Measurements from ENCODE around the gene KSR1. TPM values are rescaled to one million over a fixed set of nuclear protein-coding genes. Genes with fewer than 3 reads are reported as not detected.

The KSR1 gene
- total RNA-seq, 2 experiments from 2014 or later, result 39.7 to 40.6 TPM

- ChIA-PET POLR2A (interaction anchor here (0.6 kb wide), 2 partner anchors 65 to 132 kb away, joined by 3 to 6 read pairs; partner anchors contain the start of gene KSR1), CTCF (interaction anchor here (1.0 to 2.0 kb wide), 2 partner anchors 65 to 78 kb away, joined by 4 to 5 read pairs; partner anchors contain the start of gene KSR1)
Measured at GRCh38 chr17:27521281-27522027, 65.2 kb downstream of the KSR1 start.

GRCh38 chr17:27522028-27522635, 65.9 kb downstream of the KSR1 start:
- ChIA-PET POLR2A (interaction anchor here (0.6 kb wide), 1 partner anchor 133 kb away, joined by 6 read pairs; no protein-coding TSS in a partner anchor), CTCF (no interaction called here)

GRCh38 chr17:27523712-27524111, 67.5 kb downstream of the KSR1 start:
- CTCF ChIA-PET, result no interaction called here
- POLR2A ChIA-PET, result no interaction called here

- ChIA-PET POLR2A (no interaction called here), CTCF (interaction anchor here (0.6 kb wide), 1 partner anchor 137 kb away, joined by 4 read pairs; no protein-coding TSS in a partner anchor)
Measured at GRCh38 chr17:27524594-27524993, 68.3 kb downstream of the KSR1 start.

- CTCF ChIA-PET, result no interaction called here
- POLR2A ChIA-PET, result interaction anchor here (0.8 kb wide), 1 partner anchor 44 kb away, joined by 3 read pairs; no protein-coding TSS in a partner anchor
Measured at GRCh38 chr17:27525316-27525715, 69.1 kb downstream of the KSR1 start.

GRCh38 chr17:27525836-27526603, 69.8 kb downstream of the KSR1 start:
- ChIA-PET POLR2A (interaction anchor here (0.8 kb wide), 1 partner anchor 45 kb away, joined by 3 read pairs; no protein-coding TSS in a partner anchor), CTCF (interaction anchor here (0.6 to 1.2 kb wide), 3 partner anchors 15 to 77 kb away, joined by 3 read pairs; no protein-coding TSS in a partner anchor)

- POLR2A ChIA-PET, result interaction anchor here (0.6 kb wide), 1 partner anchor 44 kb away, joined by 4 read pairs; no protein-coding TSS in a partner anchor
- CTCF ChIA-PET, result interaction anchor here (0.6 to 1.2 kb wide), 3 partner anchors 15 to 76 kb away, joined by 3 read pairs; no protein-coding TSS in a partner anchor
Measured at GRCh38 chr17:27526604-27527002, 70.4 kb downstream of the KSR1 start.

- ChIA-PET CTCF (no interaction called here), POLR2A (no interaction called here)
Measured at GRCh38 chr17:27529230-27529796, 73.1 kb downstream of the KSR1 start.

- ChIA-PET POLR2A (no interaction called here), CTCF (interaction anchor here (1.3 kb wide), 1 partner anchor 15 kb away, joined by 3 read pairs; no protein-coding TSS in a partner anchor)
Measured at GRCh38 chr17:27530764-27531391, 74.6 kb downstream of the KSR1 start.

GRCh38 chr17:27531469-27531961, 75.3 kb downstream of the KSR1 start:
- ChIA-PET POLR2A (no interaction called here), CTCF (interaction anchor here (1.3 kb wide), 1 partner anchor 15 kb away, joined by 3 read pairs; no protein-coding TSS in a partner anchor)

GRCh38 chr17:27532269-27533263, 76.3 kb downstream of the KSR1 start:
- ChIA-PET POLR2A (no interaction called here), CTCF (interaction anchor here (1.4 kb wide), 1 partner anchor 118 kb away, joined by 4 read pairs; no protein-coding TSS in a partner anchor)

GRCh38 chr17:27533874-27534815, 77.9 kb downstream of the KSR1 start:
- ChIA-PET CTCF (interaction anchor here (0.6 to 1.4 kb wide), 2 partner anchors 65 to 117 kb away, joined by 3 to 4 read pairs; no protein-coding TSS in a partner anchor), POLR2A (no interaction called here)

- ChIA-PET CTCF (interaction anchor here (1.4 kb wide), 1 partner anchor 10 kb away, joined by 3 read pairs; no protein-coding TSS in a partner anchor), POLR2A (no interaction called here)
Measured at GRCh38 chr17:27535178-27535928, 79.1 kb downstream of the KSR1 start.

- CTCF ChIA-PET, result interaction anchor here (1.4 kb wide), 1 partner anchor 9 kb away, joined by 3 read pairs; no protein-coding TSS in a partner anchor
- POLR2A ChIA-PET, result no interaction called here
Measured at GRCh38 chr17:27535975-27536374, 79.7 kb downstream of the KSR1 start.

- ChIA-PET POLR2A (no interaction called here), CTCF (no interaction called here)
Measured at GRCh38 chr17:27536781-27537180, 80.5 kb downstream of the KSR1 start.

Data from activated CD8-positive, alpha-beta memory T cell treated with anti-CD3 and anti-CD28 coated beads for 36 hours (primary cell).